ENCODE data around the gene CHCHD4. TPM values are rescaled to one million over a fixed set of nuclear protein-coding genes. Genes with fewer than 3 reads are reported as not detected.

Gene CHCHD4
- total and polyA plus RNA-seq, 7 experiments from 2014 or later = 3.3 to 14.1 (median 9.5) TPM

DNA sequence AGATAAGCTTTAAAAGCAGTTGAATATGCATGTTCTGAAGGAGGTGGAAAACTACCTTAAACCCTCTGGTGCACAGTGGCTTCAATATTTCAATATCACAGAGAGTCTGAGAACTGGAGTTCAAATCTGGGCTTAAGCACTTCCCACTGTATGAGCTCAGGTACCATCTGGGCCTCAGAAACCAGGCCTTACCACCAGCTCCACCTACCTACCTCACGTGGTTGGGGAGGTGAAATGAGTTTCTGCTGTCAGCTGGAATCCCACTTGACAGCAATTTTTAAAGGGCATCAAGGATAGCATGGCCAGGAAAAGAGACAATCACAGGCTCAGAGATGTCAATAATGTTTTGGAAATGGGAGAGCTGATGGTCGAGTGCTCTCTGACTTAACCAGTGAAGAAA lies 5.0 kb downstream of the CHCHD4 start:
- intact Hi-C loops (cut with micrococcal nuclease) = loop anchor here in 1 of 2 donors (10.0 kb wide), 2 partner anchors 465 to 1045 kb away; partner anchors contain the start of gene IQSEC1
- Mint-ChIP-seq H3K27me3 (no peaks in the 10 kb centered on the region), H3K4me1 (peaks cover 18 to 37% (median 32%) of the 10 kb centered on the region in 7 donors), H3K9me3 (no peaks in the 10 kb centered on the region), H3K27ac (no peak overlapping the region), H3K36me3 (peaks cover 3 to 39% (median 14%) of the 10 kb centered on the region in 5 donors), H3K4me3 (no peak overlapping the region)
- no peak overlapping the region for H3K4me3 ChIP-seq (ENCODE audit: low read length)
- H3K36me3 ChIP-seq (ENCODE audit: control insufficient read depth in 2 of 3, insufficient read depth in 3 of 3, low read length in 3 of 3) = peaks cover 0 to 42% (median 11%) of the 10 kb centered on the region in 3 experiments
- H3K4me1 ChIP-seq (ENCODE audit: control insufficient read depth in 2 of 2, insufficient read depth in 2 of 2, low read length in 2 of 2) = peaks cover 10 to 15% of the 10 kb centered on the region in 2 donors
- no peaks in the 10 kb centered on the region for H3K9me3 ChIP-seq (ENCODE audit: control insufficient read depth in 2 of 3, low read length in 3 of 3)
- ChIA-PET POLR2A (interaction anchor here (0.9 to 2.0 kb wide), 2 partner anchors 56 to 59 kb away, joined by 3 to 6 read pairs; partner anchors contain the start of genes LSM3 and XPC), CTCF (interaction anchor here (1.6 kb wide), 1 partner anchor 84 kb away, joined by 3 read pairs; no protein-coding TSS in a partner anchor)
- ATAC-seq = no peak
- H3K27ac ChIP-seq (ENCODE audit: low read depth, low read length) = no peak overlapping the region
- no peaks in the 10 kb centered on the region for H3K27me3 ChIP-seq (ENCODE audit: control insufficient read depth in 2 of 2, insufficient read depth in 2 of 2, low read length in 2 of 2)
- peak in 1 of 9 donors; percentile 16 for DNase-seq

GRCh38 chr3:14118400-14119381 lies 6.0 kb downstream of the CHCHD4 start:
- intact Hi-C loops (cut with micrococcal nuclease) = no loop called here
- peak in 1 of 9 donors; percentile 9 for DNase-seq
- peaks cover 5 to 49% (median 19%) of the 10 kb centered on the region in 5 donors for H3K36me3 Mint-ChIP-seq
- ChIA-PET CTCF (interaction anchor here (1.6 kb wide), 1 partner anchor 85 kb away, joined by 3 read pairs; no protein-coding TSS in a partner anchor), POLR2A (interaction anchor here (0.9 to 2.0 kb wide), 2 partner anchors 57 to 60 kb away, joined by 3 to 6 read pairs; partner anchors contain the start of genes LSM3 and XPC)
- H3K27ac ChIP-seq (ENCODE audit: low read depth, low read length) = no peak overlapping the region
- no peaks in the 10 kb centered on the region for H3K9me3 Mint-ChIP-seq
- peaks cover 5 to 13% of the 10 kb centered on the region in 2 donors for H3K4me1 ChIP-seq (ENCODE audit: control insufficient read depth in 2 of 2, insufficient read depth in 2 of 2, low read length in 2 of 2)
- H3K9me3 ChIP-seq (ENCODE audit: control insufficient read depth in 2 of 3, low read length in 3 of 3) = no peaks in the 10 kb centered on the region
- no peaks in the 10 kb centered on the region for H3K27me3 ChIP-seq (ENCODE audit: control insufficient read depth in 2 of 2, insufficient read depth in 2 of 2, low read length in 2 of 2)
- no peak overlapping the region for H3K4me3 Mint-ChIP-seq
- no peak overlapping the region for H3K4me3 ChIP-seq (ENCODE audit: low read length)
- no peaks in the 10 kb centered on the region for H3K27me3 Mint-ChIP-seq
- peaks cover 0 to 51% (median 17%) of the 10 kb centered on the region in 3 experiments for H3K36me3 ChIP-seq (ENCODE audit: control insufficient read depth in 2 of 3, insufficient read depth in 3 of 3, low read length in 3 of 3)
- ATAC-seq = no peak
- peaks cover 16 to 32% (median 28%) of the 10 kb centered on the region in 7 donors for H3K4me1 Mint-ChIP-seq
- no peak overlapping the region for H3K27ac Mint-ChIP-seq

GRCh38 chr3:14117468-14118399 lies 6.9 kb downstream of the CHCHD4 start:
- Histone ChIP-seq H3K4me3 (ENCODE audit: low read length) (no peak overlapping the region), H3K27me3 (ENCODE audit: control insufficient read depth in 2 of 2, insufficient read depth in 2 of 2, low read length in 2 of 2) (no peaks in the 10 kb centered on the region), H3K9me3 (ENCODE audit: control insufficient read depth in 2 of 3, low read length in 3 of 3) (no peaks in the 10 kb centered on the region), H3K36me3 (ENCODE audit: control insufficient read depth in 2 of 3, insufficient read depth in 3 of 3, low read length in 3 of 3) (peaks cover 0 to 60% (median 17%) of the 10 kb centered on the region in 3 experiments), H3K4me1 (ENCODE audit: control insufficient read depth in 2 of 2, insufficient read depth in 2 of 2, low read length in 2 of 2) (peaks cover 0 to 3% of the 10 kb centered on the region in 2 donors), H3K27ac (ENCODE audit: low read depth, low read length) (no peak overlapping the region)
- Mint-ChIP-seq H3K9me3 (no peaks in the 10 kb centered on the region), H3K4me3 (no peak overlapping the region), H3K27me3 (no peaks in the 10 kb centered on the region), H3K4me1 (peaks cover 11 to 23% (median 19%) of the 10 kb centered on the region in 7 donors), H3K27ac (no peak overlapping the region), H3K36me3 (peaks cover 7 to 57% (median 24%) of the 10 kb centered on the region in 5 donors)
- CTCF ChIA-PET = no interaction called here
- POLR2A ChIA-PET = no interaction called here
- ATAC-seq (no peak), DNase-seq (peak in 1 of 9 donors; percentile 8)
- intact Hi-C loops (cut with micrococcal nuclease) = no loop called here

GRCh38 chr3:14113965-14114635 lies 10.6 kb downstream of the CHCHD4 start:
- H3K27ac Mint-ChIP-seq = no peak overlapping the region
- intact Hi-C loops (cut with micrococcal nuclease) = loop anchor here in 1 of 2 donors (1.0 kb wide), 1 partner anchor 218 kb away; no protein-coding TSS in a partner anchor

DNA sequence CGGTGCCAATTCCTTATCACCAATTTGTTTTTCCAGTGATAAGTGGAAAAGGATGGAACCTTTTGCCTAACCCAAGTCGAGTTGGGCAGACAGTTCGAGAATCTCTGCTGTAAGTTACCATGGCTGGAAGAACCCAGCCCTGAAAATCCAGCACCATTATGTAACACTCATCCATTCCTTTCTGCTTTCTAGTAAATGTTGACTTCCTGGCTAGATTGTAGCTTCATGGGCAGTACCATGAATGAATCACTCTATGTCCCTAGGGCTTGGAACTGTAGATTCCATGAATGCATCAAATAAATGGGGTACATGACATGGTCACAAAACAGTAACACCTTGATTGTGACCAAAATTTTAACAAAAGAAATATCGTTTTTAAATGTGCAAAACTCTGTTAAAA lies 14.0 kb downstream of the CHCHD4 start:
- peaks cover 0 to under 1% (median 0%) of the 10 kb centered on the region in 5 donors for H3K27me3 Mint-ChIP-seq
- intact Hi-C loops (cut with micrococcal nuclease) = no loop called here
- Histone ChIP-seq H3K27ac (ENCODE audit: low read depth, low read length) (no peak overlapping the region), H3K27me3 (ENCODE audit: control insufficient read depth in 2 of 2, insufficient read depth in 2 of 2, low read length in 2 of 2) (no peaks in the 10 kb centered on the region), H3K36me3 (ENCODE audit: control insufficient read depth in 2 of 3, insufficient read depth in 3 of 3, low read length in 3 of 3) (peaks cover 0 to 43% (median 16%) of the 10 kb centered on the region in 3 experiments), H3K4me1 (ENCODE audit: control insufficient read depth in 2 of 2, insufficient read depth in 2 of 2, low read length in 2 of 2) (no peaks in the 10 kb centered on the region), H3K9me3 (ENCODE audit: control insufficient read depth in 2 of 3, low read length in 3 of 3) (no peaks in the 10 kb centered on the region), H3K4me3 (ENCODE audit: low read length) (no peak overlapping the region)
- H3K4me3 Mint-ChIP-seq = no peak overlapping the region
- H3K4me1 Mint-ChIP-seq = no peaks in the 10 kb centered on the region
- no peak for ATAC-seq
- ChIA-PET POLR2A (interaction anchor here (1.3 kb wide), 1 partner anchor 14 kb away, joined by 5 read pairs; the partner anchor contains the start of gene CHCHD4), CTCF (no interaction called here)
- no peak for DNase-seq
- no peak overlapping the region for H3K27ac Mint-ChIP-seq
- H3K36me3 Mint-ChIP-seq = peaks cover 10 to 49% (median 24%) of the 10 kb centered on the region in 5 donors
- H3K9me3 Mint-ChIP-seq = peaks cover 0 to 3% (median 0%) of the 10 kb centered on the region in 11 donors

More at GRCh38 chr3:14113965-14114635, 10.6 kb downstream of the CHCHD4 start:
- CTCF ChIA-PET = interaction anchor here (0.6 to 0.8 kb wide), 3 partner anchors 143 to 368 kb away, joined by 3 read pairs; no protein-coding TSS in a partner anchor
- no peaks in the 10 kb centered on the region for H3K4me1 ChIP-seq (ENCODE audit: control insufficient read depth in 2 of 2, insufficient read depth in 2 of 2, low read length in 2 of 2)
- H3K9me3 Mint-ChIP-seq = peaks cover 0 to 3% (median 0%) of the 10 kb centered on the region in 11 donors
- no peak overlapping the region for H3K27ac ChIP-seq (ENCODE audit: low read depth, low read length)
- POLR2A ChIA-PET = interaction anchor here (0.6 to 1.1 kb wide), 2 partner anchors 65 to 142 kb away, joined by 3 to 5 read pairs; partner anchors contain the start of genes LSM3 and XPC
- peaks cover 10 to 57% (median 24%) of the 10 kb centered on the region in 5 donors for H3K36me3 Mint-ChIP-seq
- H3K36me3 ChIP-seq (ENCODE audit: control insufficient read depth in 2 of 3, insufficient read depth in 3 of 3, low read length in 3 of 3) = peaks cover 0 to 59% (median 17%) of the 10 kb centered on the region in 3 experiments
- DNase-seq = no peak
- no peaks in the 10 kb centered on the region for H3K27me3 ChIP-seq (ENCODE audit: control insufficient read depth in 2 of 2, insufficient read depth in 2 of 2, low read length in 2 of 2)
- peaks cover 0 to 5% (median 0%) of the 10 kb centered on the region in 7 donors for H3K4me1 Mint-ChIP-seq
- no peak overlapping the region for H3K4me3 Mint-ChIP-seq
- H3K27me3 Mint-ChIP-seq = no peaks in the 10 kb centered on the region
- H3K9me3 ChIP-seq (ENCODE audit: control insufficient read depth in 2 of 3, low read length in 3 of 3) = no peaks in the 10 kb centered on the region
- ATAC-seq = no peak
- no peak overlapping the region for H3K4me3 ChIP-seq (ENCODE audit: low read length)
